Karpas-422 (cell line): ENCODE results near the gene RHEB. TPM values are rescaled to one million over a fixed set of nuclear protein-coding genes. Genes with fewer than 3 reads are reported as not detected.

Experiments used
- small RNA-seq: library from RNA; depleted of rRNA; stranded (forward); fragments of <200 nt; gene quantifications from one replicate; pipeline ENCODE3, GENCODE V24; 2014
- total RNA-seq: library from RNA; depleted of rRNA; stranded (reverse); fragments of >200 nt; shearing (Covaris generic); gene quantifications from 2 replicates; pipeline ENCODE4 v1.2.3, GENCODE V29; 2014; ENCODE audit warnings: low replicate concordance; rRNA removed

The RHEB gene
- total RNA-seq, 1 experiment from 2014 or later: 47.5 TPM

Small RNA genes within 50 kb of the gene (small RNA-seq; reads per million reads assigned to genes)
- gene MIR3907 (not detected), gene RN7SL76P (not detected)

Other genes starting within 250 kb of the RHEB start
- 40.0 and 53.0 TPM in 2 replicates for gene NUB1, start 178.1 kb downstream of the RHEB start, total RNA-seq
- not detected in 2 replicates for gene WDR86, start 109.9 kb downstream of the RHEB start, total RNA-seq
- gene CRYGN, start 79.8 kb downstream of the RHEB start, total RNA-seq: not detected in 2 replicates